Astrocyte (in vitro differentiated cells and primary cell): ENCODE measurements around the gene FFAR3. TPM values are rescaled to one million over a fixed set of nuclear protein-coding genes. Genes with fewer than 3 reads are reported as not detected.

ENCODE experiments used
- DNase-seq: peaks from one replicate; pipeline ENCODE4 v3.0.0-alpha.2; 2010; ENCODE audit warnings: low read depth
- FAIRE-seq: peaks from 2 replicates; lab custom pipeline; 2011; peaks lifted over from hg19 to GRCh38; lab: Jason Lieb, UNC
- H2AFZ ChIP-seq: 2 replicates; pipeline ENCODE4 v1.6.0; 2012; ENCODE audit warnings: low read depth, low read length, inconsistent platforms
- H3K27ac ChIP-seq: 2 replicates; pipeline ENCODE4 v1.5.1; 2011; ENCODE audit warnings: low read depth, low read length, inconsistent platforms
- H3K27me3 ChIP-seq: 2 replicates; pipeline ENCODE4 v1.6.0; 2011; ENCODE audit warnings: low read length, inconsistent platforms; ENCODE audit not compliant: insufficient read depth
- H3K36me3 ChIP-seq: 2 replicates; pipeline ENCODE4 v1.5.1; 2011; ENCODE audit warnings: low read length, inconsistent platforms; ENCODE audit not compliant: insufficient read depth
- H3K4me1 ChIP-seq: 2 replicates; pipeline ENCODE4 v1.5.1; 2011; ENCODE audit warnings: low read length, inconsistent platforms; ENCODE audit not compliant: insufficient read depth
- H3K4me2 ChIP-seq: 2 replicates; pipeline ENCODE4 v1.6.0; 2012; ENCODE audit warnings: low read length, inconsistent platforms
- H3K4me3 ChIP-seq: 2 replicates; pipeline ENCODE4 v1.5.1; 2011; ENCODE audit warnings: low read depth, mild to moderate bottlenecking, low read length, inconsistent platforms; ENCODE audit not compliant: insufficient read depth
- H3K79me2 ChIP-seq: 2 replicates; pipeline ENCODE4 v1.6.0; 2012; ENCODE audit warnings: mild to moderate bottlenecking, low read length, inconsistent platforms; ENCODE audit not compliant: insufficient read depth
- H3K9ac ChIP-seq: 2 replicates; pipeline ENCODE4 v1.6.0; 2012; ENCODE audit warnings: mild to moderate bottlenecking, low read length, inconsistent platforms
- H3K9me3 ChIP-seq: 2 replicates; pipeline ENCODE4 v1.5.1; 2012; ENCODE audit warnings: low read depth, mild to moderate bottlenecking, low read length, inconsistent platforms; ENCODE audit not compliant: insufficient read depth
- H4K20me1 ChIP-seq: 2 replicates; pipeline ENCODE4 v1.6.0; 2012; ENCODE audit warnings: low read length, inconsistent platforms; ENCODE audit not compliant: insufficient read depth
- H3K27ac Mint-ChIP-seq: one replicate; pipeline ENCODE4 v1.8.0; 2021; ENCODE audit warnings: mild to moderate bottlenecking, mixed read lengths; ENCODE audit not compliant: unreplicated experiment
- H3K27me3 Mint-ChIP-seq: one replicate; pipeline ENCODE4 v1.8.0; 2021; ENCODE audit warnings: low read depth, mixed read lengths; ENCODE audit not compliant: unreplicated experiment
- H3K36me3 Mint-ChIP-seq: one replicate; pipeline ENCODE4 v1.8.0; 2021; ENCODE audit warnings: low read depth, mixed read lengths; ENCODE audit not compliant: unreplicated experiment
- H3K4me1 Mint-ChIP-seq: one replicate; pipeline ENCODE4 v1.8.0; 2021; ENCODE audit warnings: low read depth, mixed read lengths; ENCODE audit not compliant: unreplicated experiment
- H3K4me3 Mint-ChIP-seq: one replicate; pipeline ENCODE4 v1.8.0; 2021; ENCODE audit warnings: mild to moderate bottlenecking, moderate library complexity, mixed read lengths; ENCODE audit not compliant: unreplicated experiment
- H3K9me3 Mint-ChIP-seq: one replicate; pipeline ENCODE4 v1.8.0; 2021; ENCODE audit warnings: mild to moderate bottlenecking, mixed read lengths; ENCODE audit not compliant: unreplicated experiment
- CTCF ChIP-seq: IDR thresholded peaks from 2 replicates; pipeline ENCODE4 v1.5.1; 2011; ENCODE audit warnings: low read depth, mild to moderate bottlenecking, inconsistent platforms, low read length, moderate library complexity; ENCODE audit not compliant: insufficient read depth
- EZH2 ChIP-seq: IDR thresholded peaks from 2 replicates; pipeline ENCODE4 v1.6.1; 2012; ENCODE audit warnings: mild to moderate bottlenecking, low read length, inconsistent platforms; ENCODE audit not compliant: insufficient read depth
- total RNA-seq: library from RNA; stranded (reverse); gene quantifications from 2 replicates; pipeline ENCODE4 v1.2.1, GENCODE V29; 2021

FFAR3 gene
- total RNA-seq, 1 donor from 2014 or later = not detected

DNA sequence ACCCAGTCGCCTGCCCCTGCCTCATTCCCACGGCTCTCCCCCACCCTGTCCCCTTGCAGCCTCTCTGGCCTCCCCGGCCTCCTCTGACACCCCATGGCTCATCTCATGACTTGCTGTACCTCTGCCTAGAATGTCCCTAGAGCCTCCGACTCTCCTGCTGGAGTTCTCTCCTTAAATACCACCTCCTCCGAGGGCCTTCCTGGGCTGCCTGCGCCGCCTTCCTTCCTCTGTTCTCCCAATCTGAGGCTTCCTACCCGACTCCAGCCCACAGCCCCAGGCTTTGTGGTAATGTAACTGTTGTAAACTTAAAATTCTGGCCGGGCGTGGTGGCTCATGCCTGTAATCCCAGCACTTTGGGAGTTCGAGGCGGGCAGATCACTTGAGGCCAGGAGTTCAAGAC lies 40.3 kb downstream of the FFAR3 start:
- Mint-ChIP-seq H3K27ac (no peak overlapping the region), H3K4me3 (no peak overlapping the region), H3K36me3 (no peaks in the 10 kb centered on the region), H3K27me3 (peaks cover 14% of the 10 kb centered on the region), H3K9me3 (no peaks in the 10 kb centered on the region), H3K4me1 (no peaks in the 10 kb centered on the region)
- Histone ChIP-seq H3K9me3 (no peaks in the 10 kb centered on the region), H3K4me1 (no peaks in the 10 kb centered on the region), H3K4me2 (no peak overlapping the region), H3K79me2 (no peaks in the 10 kb centered on the region), H3K27ac (no peak overlapping the region), H3K27me3 (no peaks in the 10 kb centered on the region), H2AFZ (no peak overlapping the region), H3K4me3 (no peak overlapping the region), H4K20me1 (no peaks in the 10 kb centered on the region), H3K9ac (no peak overlapping the region), H3K36me3 (no peaks in the 10 kb centered on the region)
- DNase-seq (no peak), FAIRE-seq (no peak)
- TF ChIP-seq CTCF (no peak), EZH2 (no peak)

DNA sequence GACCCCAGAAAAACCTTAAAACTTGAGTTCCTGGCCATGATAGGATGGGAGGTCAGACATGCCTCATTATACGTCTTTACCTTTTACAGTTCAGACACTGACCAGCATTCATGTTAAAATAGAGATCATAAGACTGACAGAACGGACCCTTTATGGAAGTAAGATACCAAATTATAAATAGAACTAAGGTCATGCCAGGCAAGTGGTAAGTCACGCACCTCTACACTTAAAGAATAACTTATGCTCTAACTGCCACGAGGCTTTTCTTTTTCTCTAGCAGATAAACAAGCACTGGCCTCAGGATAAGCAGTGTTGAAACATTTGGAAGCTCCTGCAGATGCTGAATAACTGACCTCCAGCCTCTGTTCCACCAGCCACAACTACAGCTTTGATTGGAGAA lies 41.0 kb downstream of the FFAR3 start:
- Mint-ChIP-seq H3K4me1 (no peaks in the 10 kb centered on the region), H3K4me3 (no peak overlapping the region), H3K27me3 (peaks cover 14% of the 10 kb centered on the region), H3K36me3 (no peaks in the 10 kb centered on the region), H3K9me3 (no peaks in the 10 kb centered on the region), H3K27ac (no peak overlapping the region)
- Histone ChIP-seq H3K27me3 (no peaks in the 10 kb centered on the region), H4K20me1 (no peaks in the 10 kb centered on the region), H3K9me3 (no peaks in the 10 kb centered on the region), H3K79me2 (no peaks in the 10 kb centered on the region), H3K4me2 (no peak overlapping the region), H3K36me3 (no peaks in the 10 kb centered on the region), H3K27ac (no peak overlapping the region), H3K4me1 (no peaks in the 10 kb centered on the region), H3K9ac (no peak overlapping the region), H2AFZ (no peak overlapping the region), H3K4me3 (no peak overlapping the region)
- TF ChIP-seq CTCF (no peak), EZH2 (no peak)
- DNase-seq = no peak
- no peak for FAIRE-seq

- H3K4me2 ChIP-seq = no peak overlapping the region
- Mint-ChIP-seq H3K27ac (no peak overlapping the region), H3K36me3 (no peaks in the 10 kb centered on the region), H3K4me3 (no peak overlapping the region), H3K27me3 (peaks cover 14% of the 10 kb centered on the region), H3K4me1 (peaks cover 6% of the 10 kb centered on the region), H3K9me3 (peaks cover 2% of the 10 kb centered on the region)
- no peak overlapping the region for H2AFZ ChIP-seq
- no peak overlapping the region for H3K9ac ChIP-seq
- no peaks in the 10 kb centered on the region for H3K79me2 ChIP-seq
- H3K36me3 ChIP-seq = no peaks in the 10 kb centered on the region
- H3K27me3 ChIP-seq = no peaks in the 10 kb centered on the region
- H3K4me3 ChIP-seq = no peak overlapping the region
- TF ChIP-seq CTCF (no peak), EZH2 (no peak)
- no peak for FAIRE-seq
- no peaks in the 10 kb centered on the region for H3K9me3 ChIP-seq
- no peak overlapping the region for H3K27ac ChIP-seq
- H3K4me1 ChIP-seq = no peaks in the 10 kb centered on the region
- no peak for DNase-seq
- no peaks in the 10 kb centered on the region for H4K20me1 ChIP-seq
Measured at GRCh38 chr19:35399948-35400772, 41.9 kb downstream of the FFAR3 start.
